MCF 10A (cell line): ENCODE results near the gene CEBPA. TPM values are rescaled to one million over a fixed set of nuclear protein-coding genes. Genes with fewer than 3 reads are reported as not detected.
"Not testable (repeated sequence)": the region's sequence is repeated elsewhere in the genome, so short reads cannot be mapped to it uniquely, and the experiment has no call there.

Source experiments
- BruUV-seq: library from RNA; stranded (reverse); fragments of 400-500 nt; replicated peaks from 2 replicates; lab custom pipeline; 2021; lab: Mats Ljungman, UMichigan
- CTCF ChIA-PET: fragments of 300-600 bp; sonication (Branson Sonifier 250); formaldehyde crosslinking; extraction: SDS; loops from one replicate; lab custom pipeline; 2021; ENCODE audit warnings: antibody characterized with exemption, inconsistent platforms; lab: Yijun Ruan, JAX
- POLR2A ChIA-PET: fragments of 300-600, 350-650 bp; sonication (Branson Sonifier 250); formaldehyde crosslinking; extraction: SDS; loops from one replicate; lab custom pipeline; 2020; ENCODE audit warnings: antibody characterized with exemption, inconsistent platforms; lab: Yijun Ruan, JAX
- DNase-seq: peaks from one replicate; pipeline ENCODE4 v3.0.0-alpha.2; 2018; ENCODE audit not compliant: unreplicated experiment
- H3K27ac Mint-ChIP-seq: one replicate; pipeline ENCODE4 v1.8.0; 2022; ENCODE audit warnings: mild to moderate bottlenecking, low read depth, mixed read lengths; ENCODE audit not compliant: unreplicated experiment
- H3K27me3 Mint-ChIP-seq: one replicate; pipeline ENCODE4 v1.8.0; 2022; ENCODE audit warnings: mixed read lengths; ENCODE audit not compliant: insufficient read depth, unreplicated experiment
- H3K36me3 Mint-ChIP-seq: one replicate; pipeline ENCODE4 v1.8.0; 2022; ENCODE audit warnings: mild to moderate bottlenecking, moderate library complexity, mixed read lengths; ENCODE audit not compliant: insufficient read depth, unreplicated experiment
- H3K4me1 Mint-ChIP-seq: one replicate; pipeline ENCODE4 v1.8.0; 2022; ENCODE audit warnings: mixed read lengths; ENCODE audit not compliant: insufficient read depth, unreplicated experiment
- H3K4me3 Mint-ChIP-seq: one replicate; pipeline ENCODE4 v1.8.0; 2022; ENCODE audit warnings: mild to moderate bottlenecking, moderate library complexity, mixed read lengths; ENCODE audit not compliant: unreplicated experiment
- H3K9me3 Mint-ChIP-seq: one replicate; pipeline ENCODE4 v1.8.0; 2022; ENCODE audit warnings: mixed read lengths; ENCODE audit not compliant: unreplicated experiment
- intact Hi-C: fragments of 100-400 bp; cut with micrococcal nuclease; formaldehyde crosslinking; loops from 2 replicates; pipeline ENCODE4 v1.14.1; 2022
- total RNA-seq: library from RNA; stranded (reverse); gene quantifications from 2 replicates; pipeline ENCODE4 v1.2.3, GENCODE V29; 2022
- TF ChIP-seq, protein P1 (sequence below): fragments of 200-600 bp; IDR thresholded peaks from one replicate; pipeline ENCODE4 v1.8.0; 2022; ENCODE audit warnings: antibody characterized with exemption, mild to moderate bottlenecking; ENCODE audit not compliant: unreplicated experiment

The CEBPA gene
- total RNA-seq, 1 experiment from 2014 or later, result 4.7 TPM

DNA sequence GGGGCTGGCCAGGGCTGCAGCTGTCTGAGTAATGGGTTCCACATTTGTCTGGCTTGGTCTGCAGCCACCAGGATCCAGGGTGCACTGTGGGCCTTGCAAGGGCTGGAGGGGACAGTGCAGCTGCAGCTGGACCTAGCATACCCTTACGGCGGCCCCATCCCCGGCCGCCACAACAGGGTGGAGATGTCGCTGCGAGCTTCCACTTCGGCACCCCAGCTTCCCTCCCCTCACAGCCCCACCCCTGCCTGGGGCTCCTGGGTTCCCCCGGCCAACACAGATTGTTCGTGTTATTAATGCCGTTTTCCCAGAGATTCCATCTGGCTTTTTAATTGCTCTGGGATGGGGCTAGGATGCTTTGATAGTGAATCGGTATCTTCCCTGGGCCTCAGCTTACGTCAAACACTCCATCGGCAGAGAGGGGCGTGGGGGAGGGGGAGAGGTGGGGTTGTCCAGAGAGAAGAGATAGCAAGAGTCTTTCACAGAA lies 5.8 kb downstream of the CEBPA start:
- H3K27ac Mint-ChIP-seq, result no peak overlapping the region
- no peaks in the 10 kb centered on the region for H3K27me3 Mint-ChIP-seq
- ChIA-PET CTCF (interaction anchor here (0.6 to 2.8 kb wide), 4 partner anchors 12 to 62 kb away, joined by 3 to 10 read pairs (median 4); no protein-coding TSS in a partner anchor), POLR2A (no interaction called here)
- no peaks in the 10 kb centered on the region for H3K36me3 Mint-ChIP-seq
- H3K4me1 Mint-ChIP-seq, result peaks cover 8% of the 10 kb centered on the region
- no peak for DNase-seq
- intact Hi-C loops, result no loop called here
- BruUV-seq, result no TSS peak
- TF ChIP-seq, protein P1, sequence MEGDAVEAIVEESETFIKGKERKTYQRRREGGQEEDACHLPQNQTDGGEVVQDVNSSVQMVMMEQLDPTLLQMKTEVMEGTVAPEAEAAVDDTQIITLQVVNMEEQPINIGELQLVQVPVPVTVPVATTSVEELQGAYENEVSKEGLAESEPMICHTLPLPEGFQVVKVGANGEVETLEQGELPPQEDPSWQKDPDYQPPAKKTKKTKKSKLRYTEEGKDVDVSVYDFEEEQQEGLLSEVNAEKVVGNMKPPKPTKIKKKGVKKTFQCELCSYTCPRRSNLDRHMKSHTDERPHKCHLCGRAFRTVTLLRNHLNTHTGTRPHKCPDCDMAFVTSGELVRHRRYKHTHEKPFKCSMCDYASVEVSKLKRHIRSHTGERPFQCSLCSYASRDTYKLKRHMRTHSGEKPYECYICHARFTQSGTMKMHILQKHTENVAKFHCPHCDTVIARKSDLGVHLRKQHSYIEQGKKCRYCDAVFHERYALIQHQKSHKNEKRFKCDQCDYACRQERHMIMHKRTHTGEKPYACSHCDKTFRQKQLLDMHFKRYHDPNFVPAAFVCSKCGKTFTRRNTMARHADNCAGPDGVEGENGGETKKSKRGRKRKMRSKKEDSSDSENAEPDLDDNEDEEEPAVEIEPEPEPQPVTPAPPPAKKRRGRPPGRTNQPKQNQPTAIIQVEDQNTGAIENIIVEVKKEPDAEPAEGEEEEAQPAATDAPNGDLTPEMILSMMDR, result no peak
- no peak overlapping the region for H3K4me3 Mint-ChIP-seq
- no peaks in the 10 kb centered on the region for H3K9me3 Mint-ChIP-seq

DNA sequence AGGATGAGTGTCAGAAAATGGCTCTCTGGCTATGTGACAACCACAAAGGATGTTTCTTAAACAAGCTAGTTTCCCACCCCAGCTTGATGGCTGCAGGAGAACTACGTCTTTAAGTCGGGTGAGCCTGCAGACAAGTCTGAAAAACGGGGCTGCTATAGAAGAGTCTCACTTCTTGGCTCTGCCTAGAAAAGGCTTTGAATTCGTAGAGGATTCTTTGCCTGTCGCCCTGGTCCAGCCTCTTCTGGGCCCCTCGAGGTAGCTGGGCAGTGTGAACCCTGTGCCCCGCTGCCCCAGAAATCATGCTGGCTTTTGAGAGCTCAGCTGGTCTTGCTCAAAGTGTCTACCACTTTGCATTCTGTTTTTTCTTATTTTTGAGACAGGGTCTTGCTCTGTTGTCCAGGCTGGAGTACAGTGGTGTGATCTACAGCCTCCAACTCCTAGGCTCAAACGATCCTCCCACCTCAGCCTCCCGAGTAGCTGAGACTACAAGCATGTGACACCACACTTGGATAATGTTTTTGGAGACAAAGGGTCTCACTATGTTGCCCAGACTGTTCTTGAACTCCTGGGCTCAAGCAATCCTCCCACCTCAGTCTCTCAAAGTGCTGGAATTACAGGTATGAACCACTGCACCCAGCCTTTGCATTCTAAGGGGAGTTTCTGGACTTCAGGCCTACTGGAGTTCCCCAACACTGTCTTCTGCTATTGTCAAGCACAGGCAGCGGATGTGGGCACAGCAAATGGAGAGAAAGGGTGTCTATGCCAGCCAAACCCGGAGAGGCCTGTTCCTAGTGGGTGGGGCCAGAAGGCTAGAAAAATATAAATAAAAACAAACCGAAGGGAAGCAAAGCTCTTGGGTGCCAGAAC lies 6.5 kb downstream of the CEBPA start:
- no peaks in the 10 kb centered on the region for H3K36me3 Mint-ChIP-seq
- no peak overlapping the region for H3K4me3 Mint-ChIP-seq
- DNase-seq, result no peak
- TF ChIP-seq, protein P1, result no peak
- no peak overlapping the region for H3K27ac Mint-ChIP-seq
- intact Hi-C loops, result no loop called here
- no peaks in the 10 kb centered on the region for H3K9me3 Mint-ChIP-seq
- POLR2A ChIA-PET, result interaction anchor here (0.6 kb wide), 1 partner anchor 77 kb away, joined by 3 read pairs; no protein-coding TSS in a partner anchor
- no TSS peak for BruUV-seq
- H3K27me3 Mint-ChIP-seq, result no peaks in the 10 kb centered on the region
- peaks cover 14% of the 10 kb centered on the region for H3K4me1 Mint-ChIP-seq
- CTCF ChIA-PET, result interaction anchor here (0.6 to 2.8 kb wide), 5 partner anchors 12 to 61 kb away, joined by 3 to 10 read pairs (median 4); no protein-coding TSS in a partner anchor

DNA sequence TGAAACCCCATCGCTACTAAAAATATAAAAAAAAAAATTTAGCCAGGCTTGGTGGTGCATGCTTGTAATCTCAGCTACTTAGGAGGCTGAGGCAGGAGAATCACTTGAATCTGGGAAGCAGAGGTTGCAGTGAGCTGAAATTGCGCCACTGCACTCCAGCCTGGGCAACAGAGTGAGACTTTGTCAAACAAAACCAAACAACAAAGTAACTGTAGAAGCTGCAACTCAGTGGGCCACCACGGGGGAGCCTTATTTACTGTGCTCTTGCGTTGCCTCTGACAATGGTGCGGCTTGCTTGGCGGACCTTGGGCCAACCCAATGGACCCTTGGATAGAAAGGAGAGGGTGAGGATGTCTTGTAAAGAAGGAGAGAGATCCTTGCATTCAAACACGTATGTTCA lies 7.3 kb downstream of the CEBPA start:
- DNase-seq, POLR2A ChIA-PET, H3K27ac Mint-ChIP-seq, H3K27me3 Mint-ChIP-seq, BruUV-seq, H3K4me3 Mint-ChIP-seq, H3K9me3 Mint-ChIP-seq, intact Hi-C loops, H3K36me3 Mint-ChIP-seq: not testable (repeated sequence)
- peaks cover 15% of the 10 kb centered on the region for H3K4me1 Mint-ChIP-seq
- CTCF ChIA-PET, result interaction anchor here (0.6 to 1.2 kb wide), 5 partner anchors 40 to 257 kb away, joined by 3 to 5 read pairs (median 3); no protein-coding TSS in a partner anchor

DNA sequence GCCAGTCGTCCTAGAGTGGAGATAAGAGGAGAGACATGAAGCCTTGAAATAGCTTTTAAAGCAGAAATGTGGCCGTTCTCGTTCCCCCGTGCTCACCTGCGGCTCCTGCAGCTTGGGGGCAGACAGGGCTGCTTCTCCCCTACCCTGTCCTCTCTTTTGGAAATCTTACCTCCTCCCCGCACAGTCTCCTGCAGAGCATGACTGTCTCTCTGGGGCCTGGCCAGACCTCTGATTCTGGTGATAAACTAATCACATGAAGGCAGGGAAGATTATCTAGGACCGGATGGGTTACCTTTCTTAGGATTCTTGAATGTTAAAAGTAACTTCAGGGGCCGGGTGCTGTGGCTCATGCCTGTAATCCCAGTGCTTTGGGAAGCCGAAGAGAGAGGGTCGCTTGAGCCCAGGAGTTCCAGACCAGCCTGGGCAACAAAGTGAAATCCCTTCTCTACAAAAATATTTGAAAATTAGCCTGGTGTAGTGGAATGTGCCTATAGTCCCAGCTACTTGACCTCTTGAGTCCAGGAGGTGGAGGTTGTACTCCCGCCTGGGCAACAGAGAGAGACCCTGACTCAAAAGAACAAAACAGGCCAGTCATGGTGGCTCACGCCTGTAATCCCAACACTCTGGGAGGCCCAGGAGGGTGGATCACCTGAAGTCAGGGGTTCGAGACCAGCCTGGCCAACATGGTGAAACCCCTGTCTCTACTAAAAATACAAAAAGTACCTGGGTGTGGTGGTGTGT lies 8.1 kb downstream of the CEBPA start:
- Mint-ChIP-seq H3K4me3 (no peak overlapping the region), H3K27me3 (no peaks in the 10 kb centered on the region), H3K9me3 (no peaks in the 10 kb centered on the region), H3K36me3 (no peaks in the 10 kb centered on the region), H3K4me1 (peaks cover 15% of the 10 kb centered on the region), H3K27ac (peak overlapping the region; percentile 35)
- DNase-seq, result no peak
- intact Hi-C loops, result loop anchor here (5.0 kb wide), 1 partner anchor 52 kb away; no protein-coding TSS in a partner anchor
- BruUV-seq, result no TSS peak
- TF ChIP-seq, protein P1, result no peak
- ChIA-PET CTCF (interaction anchor here (0.6 to 2.1 kb wide), 4 partner anchors 8 to 256 kb away, joined by 3 to 8 read pairs (median 4); partner anchors contain the start of gene CEBPA), POLR2A (interaction anchor here (0.6 to 2.5 kb wide), 3 partner anchors 62 to 80 kb away, joined by 3 to 17 read pairs (median 4); partner anchors contain the start of gene CEBPG)
